ENCODE results near the gene PPDPF. TPM values are rescaled to one million over a fixed set of nuclear protein-coding genes. Genes with fewer than 3 reads are reported as not detected.

PPDPF gene
- polyA plus RNA-seq, 3 donors, result 13.4 to 39.9 (median 26.1) TPM

GRCh38 chr20:63473555-63474449, 46.8 kb upstream of the PPDPF start:
- intact Hi-C loops (cut with micrococcal nuclease), result no loop called here
- Mint-ChIP-seq H3K36me3 (no peaks in the 10 kb centered on the region), H3K4me1 (no peaks in the 10 kb centered on the region), H3K27ac (no peak overlapping the region), H3K9me3 (peaks cover 0 to 5% (median 0%) of the 10 kb centered on the region in 7 donors), H3K4me3 (peak overlapping the region in 1 of 2 donors; percentile 62), H3K27me3 (ENCODE audit: low read depth in 3 of 3) (peaks cover 48 to 74% (median 66%) of the 10 kb centered on the region in 3 donors)
- Histone ChIP-seq H3K9me3 (replicated peaks in 1 of 2; ENCODE audit: control insufficient read depth in 1 of 2, insufficient read depth in 1 of 2, low read length in 2 of 2) (no peaks in the 10 kb centered on the region), H4K20me1 (ENCODE audit: insufficient read depth, low read length) (no peaks in the 10 kb centered on the region), H3K79me2 (ENCODE audit: insufficient read depth, low read length) (no peaks in the 10 kb centered on the region), H3K4me1 (ENCODE audit: control insufficient read depth in 1 of 2, insufficient read depth in 2 of 2, low read length in 2 of 2) (no peaks in the 10 kb centered on the region), H2AFZ (ENCODE audit: insufficient read depth, low read depth, low read length, poor library complexity, severe bottlenecking) (no peak overlapping the region), H3K36me3 (replicated peaks in 1 of 2; ENCODE audit: control insufficient read depth in 1 of 2, insufficient read depth in 2 of 2, low read length in 2 of 2) (no peaks in the 10 kb centered on the region), H3K27ac (ENCODE audit: low read depth in 1 of 2, low read length in 2 of 2) (no peak overlapping the region), H3K9ac (ENCODE audit: insufficient read depth, low read length, poor library complexity, severe bottlenecking) (no peak overlapping the region), H3K4me3 (replicated peaks in 1 of 3; ENCODE audit: low read depth in 2 of 3, low read length in 3 of 3) (no peak overlapping the region), H3K4me2 (replicated peaks; ENCODE audit: extremely low read depth, low read length, poor library complexity, severe bottlenecking) (no peak overlapping the region), H3K27me3 (ENCODE audit: control insufficient read depth in 2 of 2, insufficient read depth in 2 of 2, low read length in 2 of 2) (peaks cover 9 to 54% of the 10 kb centered on the region in 2 donors)
- WGBS (ENCODE audit: insufficient coverage), result 44% methylated on average over 26 of the region's 30 CpGs
- TF ChIP-seq, protein P1, sequence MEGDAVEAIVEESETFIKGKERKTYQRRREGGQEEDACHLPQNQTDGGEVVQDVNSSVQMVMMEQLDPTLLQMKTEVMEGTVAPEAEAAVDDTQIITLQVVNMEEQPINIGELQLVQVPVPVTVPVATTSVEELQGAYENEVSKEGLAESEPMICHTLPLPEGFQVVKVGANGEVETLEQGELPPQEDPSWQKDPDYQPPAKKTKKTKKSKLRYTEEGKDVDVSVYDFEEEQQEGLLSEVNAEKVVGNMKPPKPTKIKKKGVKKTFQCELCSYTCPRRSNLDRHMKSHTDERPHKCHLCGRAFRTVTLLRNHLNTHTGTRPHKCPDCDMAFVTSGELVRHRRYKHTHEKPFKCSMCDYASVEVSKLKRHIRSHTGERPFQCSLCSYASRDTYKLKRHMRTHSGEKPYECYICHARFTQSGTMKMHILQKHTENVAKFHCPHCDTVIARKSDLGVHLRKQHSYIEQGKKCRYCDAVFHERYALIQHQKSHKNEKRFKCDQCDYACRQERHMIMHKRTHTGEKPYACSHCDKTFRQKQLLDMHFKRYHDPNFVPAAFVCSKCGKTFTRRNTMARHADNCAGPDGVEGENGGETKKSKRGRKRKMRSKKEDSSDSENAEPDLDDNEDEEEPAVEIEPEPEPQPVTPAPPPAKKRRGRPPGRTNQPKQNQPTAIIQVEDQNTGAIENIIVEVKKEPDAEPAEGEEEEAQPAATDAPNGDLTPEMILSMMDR (IDR thresholded peaks at IDR 0.05), result no peak
- DNase-seq, result no peak

DNA sequence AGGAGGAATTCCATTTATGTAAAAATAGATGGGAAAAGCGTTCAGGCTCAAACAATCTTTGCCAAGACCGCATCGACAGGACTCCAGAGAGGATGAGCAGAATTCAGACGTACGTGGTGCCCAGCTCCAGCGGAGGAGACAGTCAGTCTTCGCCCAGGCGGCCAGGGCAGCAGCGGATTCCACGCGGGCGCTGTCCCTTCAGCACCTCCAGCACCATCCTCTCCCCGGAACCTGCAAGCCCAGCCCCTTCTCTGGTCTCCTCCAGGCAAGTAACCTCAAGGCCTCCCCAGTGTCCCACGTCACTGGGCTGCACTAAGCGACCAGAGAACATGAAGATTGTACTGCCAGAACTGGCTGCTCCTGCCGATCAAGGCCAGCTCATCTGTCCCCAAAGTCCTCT, 45.4 kb upstream of the PPDPF start:
- no peaks in the 10 kb centered on the region for H3K4me1 ChIP-seq (ENCODE audit: control insufficient read depth in 1 of 2, insufficient read depth in 2 of 2, low read length in 2 of 2)
- intact Hi-C loops (cut with micrococcal nuclease), result no loop called here
- no peaks in the 10 kb centered on the region for H3K4me1 Mint-ChIP-seq
- H3K27me3 ChIP-seq (ENCODE audit: control insufficient read depth in 2 of 2, insufficient read depth in 2 of 2, low read length in 2 of 2), result peaks cover 9 to 48% of the 10 kb centered on the region in 2 donors
- H3K9me3 ChIP-seq (replicated peaks in 1 of 2; ENCODE audit: control insufficient read depth in 1 of 2, insufficient read depth in 1 of 2, low read length in 2 of 2), result no peaks in the 10 kb centered on the region
- peaks cover 0 to 5% (median 0%) of the 10 kb centered on the region in 7 donors for H3K9me3 Mint-ChIP-seq
- H3K27ac ChIP-seq (ENCODE audit: low read depth in 1 of 2, low read length in 2 of 2), result no peak overlapping the region
- no peak overlapping the region for H3K4me3 ChIP-seq (replicated peaks in 1 of 3; ENCODE audit: low read depth in 2 of 3, low read length in 3 of 3)
- no peak overlapping the region for H2AFZ ChIP-seq (ENCODE audit: insufficient read depth, low read depth, low read length, poor library complexity, severe bottlenecking)
- H3K9ac ChIP-seq (ENCODE audit: insufficient read depth, low read length, poor library complexity, severe bottlenecking), result no peak overlapping the region
- WGBS (ENCODE audit: insufficient coverage), result 16% methylated on average over 16 of the region's 16 CpGs
- no peak overlapping the region for H3K27ac Mint-ChIP-seq
- H3K79me2 ChIP-seq (ENCODE audit: insufficient read depth, low read length), result no peaks in the 10 kb centered on the region
- H3K36me3 Mint-ChIP-seq, result no peaks in the 10 kb centered on the region
- no peak for DNase-seq
- peaks cover 50 to 66% (median 61%) of the 10 kb centered on the region in 3 donors for H3K27me3 Mint-ChIP-seq (ENCODE audit: low read depth in 3 of 3)
- H3K4me3 Mint-ChIP-seq, result peak overlapping the region in 1 of 2 donors; percentile 51
- TF ChIP-seq, protein P1 (IDR thresholded peaks at IDR 0.05), result no peak
- H3K4me2 ChIP-seq (replicated peaks; ENCODE audit: extremely low read depth, low read length, poor library complexity, severe bottlenecking), result no peak overlapping the region
- H4K20me1 ChIP-seq (ENCODE audit: insufficient read depth, low read length), result no peaks in the 10 kb centered on the region
- H3K36me3 ChIP-seq (replicated peaks in 1 of 2; ENCODE audit: control insufficient read depth in 1 of 2, insufficient read depth in 2 of 2, low read length in 2 of 2), result no peaks in the 10 kb centered on the region
